Measurements from ENCODE around the gene CHRM2.
"Not testable (repeated sequence)": the region's sequence is repeated elsewhere in the genome, so short reads cannot be mapped to it uniquely, and the experiment has no call there.

CHRM2 gene

GRCh38 chr7:136868496-136869000, at the start of gene CHRM2:
CHRM2 (plus strand) TSS chr7:136868652; CDS start chr7:137014866, 146,214 bp downstream.
- peak; percentile 74 for DNase-seq (ENCODE audit: low read depth)

GRCh38 chr7:136831398-136831797, 37.1 kb upstream of the CHRM2 start:
- DNase-seq (ENCODE audit: low read depth): not testable (repeated sequence)

GRCh38 chr7:136845899-136846465, 22.5 kb upstream of the CHRM2 start:
- DNase-seq (ENCODE audit: low read depth): peak; percentile 90

- DNase-seq (ENCODE audit: low read depth): no peak
Observed at GRCh38 chr7:136847858-136848257, 20.6 kb upstream of the CHRM2 start.

GRCh38 chr7:136853654-136854053, 14.8 kb upstream of the CHRM2 start:
- DNase-seq (ENCODE audit: low read depth): peak; percentile 27

GRCh38 chr7:136857573-136857972, 10.9 kb upstream of the CHRM2 start:
- peak; percentile 47 for DNase-seq (ENCODE audit: low read depth)

- peak; percentile 90 for DNase-seq (ENCODE audit: low read depth)
Observed at GRCh38 chr7:136859803-136860202, 8.6 kb upstream of the CHRM2 start.

GRCh38 chr7:136865236-136865635, 3.2 kb upstream of the CHRM2 start:
- DNase-seq (ENCODE audit: low read depth): no peak

- no peak for DNase-seq (ENCODE audit: low read depth)
Observed at GRCh38 chr7:136865777-136866176, 2.7 kb upstream of the CHRM2 start.

- DNase-seq (ENCODE audit: low read depth): peak; percentile 39
Observed at GRCh38 chr7:136869001-136869961, 829 bp downstream of the CHRM2 start.

- DNase-seq (ENCODE audit: low read depth): peak; percentile 27
Observed at GRCh38 chr7:136869991-136870865, 1.8 kb downstream of the CHRM2 start.

- no peak for DNase-seq (ENCODE audit: low read depth)
Observed at GRCh38 chr7:136870866-136871487, 2.5 kb downstream of the CHRM2 start.

GRCh38 chr7:136874393-136875032, 6.1 kb downstream of the CHRM2 start:
- peak; percentile 52 for DNase-seq (ENCODE audit: low read depth)

- DNase-seq (ENCODE audit: low read depth): peak; percentile 29
Observed at GRCh38 chr7:136877509-136877908, 9.1 kb downstream of the CHRM2 start.

- peak; percentile 19 for DNase-seq (ENCODE audit: low read depth)
Observed at GRCh38 chr7:136877990-136878389, 9.5 kb downstream of the CHRM2 start.

- no peak for DNase-seq (ENCODE audit: low read depth)
Observed at GRCh38 chr7:136878878-136879277, 10.4 kb downstream of the CHRM2 start.

GRCh38 chr7:136883046-136883445, 14.6 kb downstream of the CHRM2 start:
- peak; percentile 36 for DNase-seq (ENCODE audit: low read depth)

GRCh38 chr7:136884492-136884891, 16.0 kb downstream of the CHRM2 start:
- no peak for DNase-seq (ENCODE audit: low read depth)

- peak; percentile 48 for DNase-seq (ENCODE audit: low read depth)
Observed at GRCh38 chr7:136887317-136887716, 18.9 kb downstream of the CHRM2 start.

- peak; percentile 76 for DNase-seq (ENCODE audit: low read depth)
Observed at GRCh38 chr7:136890399-136890798, 21.9 kb downstream of the CHRM2 start.

- DNase-seq (ENCODE audit: low read depth): no peak
Observed at GRCh38 chr7:136891850-136892249, 23.4 kb downstream of the CHRM2 start.

Data from amniotic epithelial cell (primary cell).